CD4-positive, alpha-beta T cell (primary cell): ENCODE data around the gene PTPRT. TPM values are rescaled to one million over a fixed set of nuclear protein-coding genes. Genes with fewer than 3 reads are reported as not detected.

Experiments used
- ATAC-seq: fragments of 200-7000 bp; cut with Tn5 transposase; one replicate; pipeline ENCODE4 v1.10.0; 2022; ENCODE audit warnings: mild to moderate bottlenecking; ENCODE audit not compliant: poor library complexity
- CTCF ChIA-PET: fragments of 350-600 bp; sonication (Branson Sonifier 250); formaldehyde crosslinking; loops from one replicate; lab custom pipeline; 2021; ENCODE audit warnings: antibody characterized with exemption, inconsistent platforms; lab: Charles Lee
- POLR2A ChIA-PET: fragments of 350-600 bp; sonication (Branson Sonifier 250); formaldehyde crosslinking; loops from one replicate; lab custom pipeline; 2021; ENCODE audit warnings: antibody characterized with exemption, inconsistent platforms; lab: Charles Lee
- DNase-seq, 14 experiments: peaks; one replicate each; pipeline ENCODE4 v3.0.0-alpha.2; 2013 to 2020; ENCODE audit warnings: mixed read lengths in 2 of 14
- H3K27ac ChIP-seq, 2 donors: one replicate each; pipeline versions ENCODE4 v1.5.1 to v1.7.0; 2013; ENCODE audit warnings: low read length in 2 of 2, low read depth in 1 of 2, mild to moderate bottlenecking in 1 of 2
- H3K27me3 ChIP-seq, 2 experiments: 1 replicate in 1 of 2; 2 replicates in 1 of 2; pipeline versions ENCODE4 v1.6.1 to v1.7.0; 2013; ENCODE audit warnings: low read length in 2 of 2, control low read depth in 1 of 2, mild to moderate bottlenecking in 1 of 2, moderate library complexity in 1 of 2; ENCODE audit not compliant: insufficient read depth in 2 of 2, control insufficient read depth in 1 of 2
- H3K36me3 ChIP-seq: one replicate; pipeline ENCODE4 v1.6.1; 2013; ENCODE audit warnings: low read length, control low read depth; ENCODE audit not compliant: insufficient read depth
- H3K4me1 ChIP-seq: one replicate; pipeline ENCODE4 v1.6.1; 2013; ENCODE audit warnings: low read length, control low read depth; ENCODE audit not compliant: insufficient read depth
- H3K4me3 ChIP-seq: one replicate; pipeline ENCODE4 v1.5.1; 2013; ENCODE audit warnings: mild to moderate bottlenecking, low read length, moderate library complexity
- H3K9me3 ChIP-seq, 2 experiments: 1 replicate in 1 of 2; 2 replicates in 1 of 2; pipeline versions ENCODE4 v1.6.1 to v1.7.0; 2013; ENCODE audit warnings: low read length in 2 of 2, mild to moderate bottlenecking in 2 of 2, control low read depth in 1 of 2, moderate library complexity in 1 of 2; ENCODE audit not compliant: control insufficient read depth in 1 of 2, insufficient read depth in 1 of 2
- H3K27ac Mint-ChIP-seq: one replicate; pipeline ENCODE4 v1.8.0; 2020; ENCODE audit warnings: mixed read lengths
- H3K27me3 Mint-ChIP-seq: one replicate; pipeline ENCODE4 v1.8.0; 2021; ENCODE audit warnings: mixed read lengths
- H3K36me3 Mint-ChIP-seq: one replicate; pipeline ENCODE4 v1.8.0; 2021; ENCODE audit warnings: low read depth, mixed read lengths
- H3K4me1 Mint-ChIP-seq: one replicate; pipeline ENCODE4 v1.8.0; 2021; ENCODE audit warnings: low read depth, mixed read lengths
- H3K4me3 Mint-ChIP-seq: one replicate; pipeline ENCODE4 v1.8.0; 2020; ENCODE audit warnings: mild to moderate bottlenecking, mixed read lengths
- H3K9me3 Mint-ChIP-seq: one replicate; pipeline ENCODE4 v1.8.0; 2020; ENCODE audit warnings: mixed read lengths
- CTCF ChIP-seq: fragments of 200-600 bp; IDR thresholded peaks from one replicate; pipeline ENCODE4 v1.8.0; 2022; ENCODE audit warnings: antibody characterized with exemption, mild to moderate bottlenecking
- intact Hi-C, 2 experiments: fragments of 100-400 bp; cut with DNase I in 1 of 2; cut with micrococcal nuclease in 1 of 2; formaldehyde crosslinking; loops; one replicate each; pipeline versions ENCODE4 v1.15.1 to v1.9.0; 2023 to 2025; cut with DNase I, micrococcal nuclease
- total RNA-seq, 174 experiments: library from RNA in 2 of 174; stranded (reverse) in 2 of 174; gene quantifications; one replicate each; pipeline ENCODE4 v1.2.3 and lab custom pipeline; 2021 to 2026

The PTPRT gene
- total RNA-seq, 2 experiments from 2014 or later: not detected

DNA sequence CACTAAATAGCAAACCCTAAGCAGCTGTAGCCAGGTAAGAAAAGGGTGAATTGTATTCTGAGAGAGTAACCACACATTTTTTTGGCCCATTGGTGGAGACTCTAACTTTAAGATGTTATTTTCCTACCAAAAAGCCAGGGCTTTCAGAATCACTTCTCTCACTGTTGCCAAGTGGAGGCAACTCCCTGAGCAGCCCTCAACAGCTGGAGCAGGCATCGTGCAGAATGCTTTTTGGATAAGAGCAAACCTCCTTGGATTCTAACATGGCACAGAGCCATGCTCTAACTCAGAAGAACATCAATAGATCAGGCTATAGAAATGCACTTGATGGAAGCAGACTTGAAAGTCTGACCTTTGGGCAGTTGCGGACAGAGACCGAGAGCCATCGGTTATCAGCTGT, 849.3 kb downstream of the PTPRT start:
- Histone ChIP-seq H3K4me1 (no peaks in the 10 kb centered on the region), H3K27me3 (no peaks in the 10 kb centered on the region), H3K9me3 (peaks cover 0 to 3% of the 10 kb centered on the region in 2 experiments), H3K36me3 (no peaks in the 10 kb centered on the region), H3K4me3 (no peak overlapping the region), H3K27ac (no peak overlapping the region)
- Mint-ChIP-seq H3K9me3 (peaks cover 4% of the 10 kb centered on the region), H3K4me1 (no peaks in the 10 kb centered on the region), H3K4me3 (no peak overlapping the region), H3K36me3 (no peaks in the 10 kb centered on the region), H3K27ac (no peak overlapping the region), H3K27me3 (no peaks in the 10 kb centered on the region)
- ChIA-PET CTCF (no interaction called here), POLR2A (no interaction called here)
- ATAC-seq (no peak), DNase-seq (no peak)
- intact Hi-C loops: no loop called here
- TF ChIP-seq CTCF: no peak

- no peaks in the 10 kb centered on the region for H3K36me3 ChIP-seq
- peaks cover 0 to 3% of the 10 kb centered on the region in 2 experiments for H3K9me3 ChIP-seq
- H3K4me3 ChIP-seq: no peak overlapping the region
- TF ChIP-seq CTCF: no peak
- ChIA-PET POLR2A (no interaction called here), CTCF (no interaction called here)
- ATAC-seq (no peak), DNase-seq (no peak)
- peaks cover 8% of the 10 kb centered on the region for H3K9me3 Mint-ChIP-seq
- H3K27ac Mint-ChIP-seq: no peak overlapping the region
- no peaks in the 10 kb centered on the region for H3K4me1 Mint-ChIP-seq
- no peaks in the 10 kb centered on the region for H3K27me3 Mint-ChIP-seq
- intact Hi-C loops: no loop called here
- H3K4me1 ChIP-seq: no peaks in the 10 kb centered on the region
- H3K27ac ChIP-seq: no peak overlapping the region
- H3K36me3 Mint-ChIP-seq: no peaks in the 10 kb centered on the region
- no peaks in the 10 kb centered on the region for H3K27me3 ChIP-seq
- no peak overlapping the region for H3K4me3 Mint-ChIP-seq
Measured at GRCh38 chr20:42338294-42339201, 851.2 kb downstream of the PTPRT start.

- intact Hi-C loops: no loop called here
- H3K36me3 Mint-ChIP-seq: no peaks in the 10 kb centered on the region
- no peak overlapping the region for H3K4me3 ChIP-seq
Measured at GRCh38 chr20:42336576-42336975, 853.1 kb downstream of the PTPRT start.

More at GRCh38 chr20:42336576-42336975, 853.1 kb downstream of the PTPRT start:
- no peaks in the 10 kb centered on the region for H3K27me3 ChIP-seq
- ATAC-seq (no peak), DNase-seq (no peak)
- ChIA-PET POLR2A (no interaction called here), CTCF (interaction anchor here (1.5 kb wide), 1 partner anchor 23 kb away, joined by 3 read pairs; no protein-coding TSS in a partner anchor)
- no peaks in the 10 kb centered on the region for H3K36me3 ChIP-seq
- peaks cover 8% of the 10 kb centered on the region for H3K9me3 Mint-ChIP-seq
- H3K9me3 ChIP-seq: peaks cover 0 to 3% of the 10 kb centered on the region in 2 experiments
- no peak overlapping the region for H3K27ac Mint-ChIP-seq
- no peak overlapping the region for H3K27ac ChIP-seq
- no peaks in the 10 kb centered on the region for H3K4me1 ChIP-seq
- TF ChIP-seq CTCF: no peak
- no peaks in the 10 kb centered on the region for H3K27me3 Mint-ChIP-seq
- no peaks in the 10 kb centered on the region for H3K4me1 Mint-ChIP-seq
- no peak overlapping the region for H3K4me3 Mint-ChIP-seq
